Panc1 (cell line): Measurements from ENCODE around the gene HMGCS2. TPM values are rescaled to one million over a fixed set of nuclear protein-coding genes. Genes with fewer than 3 reads are reported as not detected.

Source experiments
- ATAC-seq: fragments of 200-7000 bp; cut with Tn5 transposase; 2 replicates; pipeline ENCODE4 v1.9.1; 2020; ENCODE audit warnings: mild to moderate bottlenecking, moderate library complexity
- BruUV-seq: library from RNA; stranded (reverse); fragments of 400-500 nt; replicated peaks from 2 replicates; lab custom pipeline; 2021; lab: Mats Ljungman, UMichigan
- CTCF ChIA-PET: fragments of 300-600 bp; sonication (Branson Sonifier 250); formaldehyde crosslinking; loops from one replicate; lab custom pipeline; 2022; ENCODE audit warnings: antibody characterized with exemption; lab: Charles Lee
- POLR2A ChIA-PET: fragments of 300-600 bp; sonication (Branson Sonifier 250); formaldehyde crosslinking; loops from one replicate; lab custom pipeline; 2022; ENCODE audit warnings: antibody characterized with exemption; lab: Charles Lee
- DNase-seq: peaks from one replicate; pipeline ENCODE4 v3.0.0-alpha.2; 2010; ENCODE audit warnings: low read depth, low spot score
- H3K27ac ChIP-seq: 2 replicates; pipeline ENCODE4 v1.5.1; 2011; ENCODE audit warnings: mild to moderate bottlenecking, low read length, inconsistent platforms
- H3K27me3 ChIP-seq: fragments of 200-500 bp; sonication (Bioruptor generic); 2 replicates; pipeline ENCODE4 v1.6.0; 2014; ENCODE audit warnings: low read length, inconsistent platforms; ENCODE audit not compliant: control insufficient read depth, insufficient read depth
- H3K36me3 ChIP-seq: fragments of 200-500 bp; sonication (Bioruptor generic); 2 replicates; pipeline ENCODE4 v1.5.1; 2014; ENCODE audit warnings: inconsistent platforms, mild to moderate bottlenecking, low read length, moderate library complexity; ENCODE audit not compliant: control insufficient read depth, insufficient read depth
- H3K4me1 ChIP-seq: 2 replicates; pipeline ENCODE4 v1.5.1; 2011; ENCODE audit warnings: inconsistent platforms, mild to moderate bottlenecking, low read length, moderate library complexity; ENCODE audit not compliant: control insufficient read depth, insufficient read depth
- H3K4me3 ChIP-seq, 2 experiments: 2 replicates each; pipeline ENCODE4 v1.5.1; 2011 to 2012; ENCODE audit warnings: low read depth in 2 of 2, low read length in 2 of 2, mild to moderate bottlenecking in 2 of 2, inconsistent platforms in 1 of 2, moderate library complexity in 1 of 2
- H3K9me3 ChIP-seq: fragments of 200-500 bp; sonication (Bioruptor generic); 2 replicates; pipeline ENCODE4 v1.5.1; 2014; ENCODE audit warnings: low read depth, mild to moderate bottlenecking, inconsistent platforms, low read length, moderate library complexity; ENCODE audit not compliant: control insufficient read depth, insufficient read depth
- POLR2AphosphoS5 ChIP-seq: IDR thresholded peaks from 2 replicates; pipeline ENCODE4 v1.6.1; 2012; ENCODE audit warnings: mild to moderate bottlenecking, low read depth, low read length, moderate library complexity
- SIN3A ChIP-seq: IDR thresholded peaks from 2 replicates; pipeline ENCODE4 v1.6.1; 2012; ENCODE audit warnings: low read depth, mild to moderate bottlenecking, low read length, moderate library complexity, borderline replicate concordance; ENCODE audit not compliant: insufficient read depth
- TCF7L2 ChIP-seq: IDR thresholded peaks from 2 replicates; pipeline ENCODE4 v1.6.1; 2011; ENCODE audit warnings: mild to moderate bottlenecking, low read depth, low read length, inconsistent platforms
- in situ Hi-C: cut with HindIII; loops from 2 replicates; pipeline ENCODE4 v1.10.0; 2016; ENCODE audit warnings: low sequenced_read_pairs, low pct_unique_long_range_greater_than_20kb
- intact Hi-C: fragments of 100-400 bp; cut with micrococcal nuclease; formaldehyde crosslinking; loops from one replicate; pipeline ENCODE4 v1.10.0; 2022; ENCODE audit not compliant: unreplicated experiment
- total RNA-seq: library from RNA; stranded (reverse); gene quantifications from one replicate; pipeline ENCODE4 v1.2.1, GENCODE V29; 2021; ENCODE audit not compliant: unreplicated experiment
- TF ChIP-seq, protein P1 (sequence below), 2 experiments: IDR thresholded peaks; 2 replicates each; pipeline ENCODE4 v1.6.1; 2011 to 2012; ENCODE audit warnings: low read depth in 2 of 2, control low read depth in 1 of 2, low read length in 1 of 2, mild to moderate bottlenecking in 1 of 2, moderate library complexity in 1 of 2; ENCODE audit not compliant: insufficient read depth in 1 of 2
- TF ChIP-seq, protein P2 (sequence below): fragments of 450-650 bp; IDR thresholded peaks from 2 replicates; pipeline ENCODE4 v1.5.1; 2017; ENCODE audit warnings: mild to moderate bottlenecking

HMGCS2 gene
- total RNA-seq, 1 experiment from 2014 or later = 0.33 TPM

GRCh38 chr1:119714583-119714982, 54.1 kb downstream of the HMGCS2 start:
- no TSS peak for BruUV-seq
- Histone ChIP-seq H3K27me3 (peaks cover 7% of the 10 kb centered on the region; the same call in 1 of the 2 replicates), H3K9me3 (no peaks in the 10 kb centered on the region), H3K36me3 (no peaks in the 10 kb centered on the region), H3K27ac (no peak overlapping the region), H3K4me1 (peaks cover 15% of the 10 kb centered on the region), H3K4me3 (no peak overlapping the region)
- in situ Hi-C loops (no loop called here), intact Hi-C loops (no loop called here)
- CTCF ChIA-PET = no interaction called here
- TF ChIP-seq SIN3A = no peak
- no peak for TF ChIP-seq POLR2AphosphoS5
- TF ChIP-seq, protein P1, sequence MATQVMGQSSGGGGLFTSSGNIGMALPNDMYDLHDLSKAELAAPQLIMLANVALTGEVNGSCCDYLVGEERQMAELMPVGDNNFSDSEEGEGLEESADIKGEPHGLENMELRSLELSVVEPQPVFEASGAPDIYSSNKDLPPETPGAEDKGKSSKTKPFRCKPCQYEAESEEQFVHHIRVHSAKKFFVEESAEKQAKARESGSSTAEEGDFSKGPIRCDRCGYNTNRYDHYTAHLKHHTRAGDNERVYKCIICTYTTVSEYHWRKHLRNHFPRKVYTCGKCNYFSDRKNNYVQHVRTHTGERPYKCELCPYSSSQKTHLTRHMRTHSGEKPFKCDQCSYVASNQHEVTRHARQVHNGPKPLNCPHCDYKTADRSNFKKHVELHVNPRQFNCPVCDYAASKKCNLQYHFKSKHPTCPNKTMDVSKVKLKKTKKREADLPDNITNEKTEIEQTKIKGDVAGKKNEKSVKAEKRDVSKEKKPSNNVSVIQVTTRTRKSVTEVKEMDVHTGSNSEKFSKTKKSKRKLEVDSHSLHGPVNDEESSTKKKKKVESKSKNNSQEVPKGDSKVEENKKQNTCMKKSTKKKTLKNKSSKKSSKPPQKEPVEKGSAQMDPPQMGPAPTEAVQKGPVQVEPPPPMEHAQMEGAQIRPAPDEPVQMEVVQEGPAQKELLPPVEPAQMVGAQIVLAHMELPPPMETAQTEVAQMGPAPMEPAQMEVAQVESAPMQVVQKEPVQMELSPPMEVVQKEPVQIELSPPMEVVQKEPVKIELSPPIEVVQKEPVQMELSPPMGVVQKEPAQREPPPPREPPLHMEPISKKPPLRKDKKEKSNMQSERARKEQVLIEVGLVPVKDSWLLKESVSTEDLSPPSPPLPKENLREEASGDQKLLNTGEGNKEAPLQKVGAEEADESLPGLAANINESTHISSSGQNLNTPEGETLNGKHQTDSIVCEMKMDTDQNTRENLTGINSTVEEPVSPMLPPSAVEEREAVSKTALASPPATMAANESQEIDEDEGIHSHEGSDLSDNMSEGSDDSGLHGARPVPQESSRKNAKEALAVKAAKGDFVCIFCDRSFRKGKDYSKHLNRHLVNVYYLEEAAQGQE (IDR thresholded peaks at IDR 0.05; ENCODE audit: insufficient read depth in 1 of 2, low read depth in 2 of 2, low read length in 1 of 2) = no peak
- no peak for TF ChIP-seq TCF7L2
- TF ChIP-seq, protein P2, sequence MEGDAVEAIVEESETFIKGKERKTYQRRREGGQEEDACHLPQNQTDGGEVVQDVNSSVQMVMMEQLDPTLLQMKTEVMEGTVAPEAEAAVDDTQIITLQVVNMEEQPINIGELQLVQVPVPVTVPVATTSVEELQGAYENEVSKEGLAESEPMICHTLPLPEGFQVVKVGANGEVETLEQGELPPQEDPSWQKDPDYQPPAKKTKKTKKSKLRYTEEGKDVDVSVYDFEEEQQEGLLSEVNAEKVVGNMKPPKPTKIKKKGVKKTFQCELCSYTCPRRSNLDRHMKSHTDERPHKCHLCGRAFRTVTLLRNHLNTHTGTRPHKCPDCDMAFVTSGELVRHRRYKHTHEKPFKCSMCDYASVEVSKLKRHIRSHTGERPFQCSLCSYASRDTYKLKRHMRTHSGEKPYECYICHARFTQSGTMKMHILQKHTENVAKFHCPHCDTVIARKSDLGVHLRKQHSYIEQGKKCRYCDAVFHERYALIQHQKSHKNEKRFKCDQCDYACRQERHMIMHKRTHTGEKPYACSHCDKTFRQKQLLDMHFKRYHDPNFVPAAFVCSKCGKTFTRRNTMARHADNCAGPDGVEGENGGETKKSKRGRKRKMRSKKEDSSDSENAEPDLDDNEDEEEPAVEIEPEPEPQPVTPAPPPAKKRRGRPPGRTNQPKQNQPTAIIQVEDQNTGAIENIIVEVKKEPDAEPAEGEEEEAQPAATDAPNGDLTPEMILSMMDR = no peak
- ATAC-seq (no peak), DNase-seq (no peak)
- POLR2A ChIA-PET = interaction anchor here (0.6 kb wide), 1 partner anchor 181 kb away, joined by 3 read pairs; no protein-coding TSS in a partner anchor

GRCh38 chr1:119713749-119714456, 54.8 kb downstream of the HMGCS2 start:
- peaks cover 8% of the 10 kb centered on the region; the same call in 1 of the 2 replicates for H3K27me3 ChIP-seq
- POLR2A ChIA-PET = no interaction called here
- no peaks in the 10 kb centered on the region for H3K9me3 ChIP-seq
- in situ Hi-C loops = no loop called here
- intact Hi-C loops = no loop called here
- peak overlapping the region; percentile 64 to 96 for H3K4me3 ChIP-seq
- ATAC-seq (no peak), DNase-seq (no peak)
- TF ChIP-seq POLR2AphosphoS5 = no peak
- no peak for TF ChIP-seq SIN3A
- TF ChIP-seq TCF7L2 = no peak
- TF ChIP-seq, protein P2 = no peak
- TF ChIP-seq, protein P1 (IDR thresholded peaks at IDR 0.05; ENCODE audit: insufficient read depth in 1 of 2, low read depth in 2 of 2, low read length in 1 of 2) = no peak
- H3K4me1 ChIP-seq = peaks cover 15% of the 10 kb centered on the region
- BruUV-seq = no TSS peak
- H3K36me3 ChIP-seq = no peaks in the 10 kb centered on the region
- CTCF ChIA-PET = no interaction called here
- peak overlapping the region; percentile 84; the same call in 1 of the 2 replicates for H3K27ac ChIP-seq
